Measurements from ENCODE around the gene ATP1B3.
"Not testable (repeated sequence)": the region's sequence is repeated elsewhere in the genome, so short reads cannot be mapped to it uniquely, and the experiment has no call there.

GRCh38 chr3:141888548-141888947 is 12.1 kb downstream of the ATP1B3 start:
- not testable (repeated sequence) for TF ChIP-seq EZH2 (IDR thresholded peaks at IDR 0.05; ENCODE audit: borderline replicate concordance, low read length); CTCF (conservative IDR thresholded peaks at IDR 0.05 in 1 of 2, IDR thresholded peaks at IDR 0.05 in 1 of 2; ENCODE audit: extremely low read depth in 1 of 2, insufficient read depth in 1 of 2, low read depth in 1 of 2, low read length in 2 of 2)
